Measurements from ENCODE around the gene PIGV.
"Not testable (repeated sequence)": the region's sequence is repeated elsewhere in the genome, so short reads cannot be mapped to it uniquely, and the experiment has no call there.

The PIGV gene

GRCh38 chr1:26847826-26848225 is 60.1 kb downstream of the PIGV start:
- not testable (repeated sequence) for H3K4me3 ChIP-seq (ENCODE audit: low read length); H3K9me3 ChIP-seq (ENCODE audit: control insufficient read depth, low read length); H3K27me3 ChIP-seq (ENCODE audit: control insufficient read depth, insufficient read depth, low read length); H3K36me3 ChIP-seq (ENCODE audit: control insufficient read depth, insufficient read depth, low read length)
- peak overlapping the region; percentile 42 for H3K9ac ChIP-seq (ENCODE audit: low read length)
- peaks cover 35% of the 10 kb centered on the region for H3K4me1 ChIP-seq (ENCODE audit: control insufficient read depth, insufficient read depth, low read length)
